Panc1 (cell line): Measurements from ENCODE around the gene ZNF444. TPM values are rescaled to one million over a fixed set of nuclear protein-coding genes. Genes with fewer than 3 reads are reported as not detected.
"Not testable (repeated sequence)": the region's sequence is repeated elsewhere in the genome, so short reads cannot be mapped to it uniquely, and the experiment has no call there.

Experiments
- ATAC-seq: fragments of 200-7000 bp; cut with Tn5 transposase; 2 replicates; pipeline ENCODE4 v1.9.1; 2020; ENCODE audit warnings: mild to moderate bottlenecking, moderate library complexity
- BruUV-seq: library from RNA; stranded (reverse); fragments of 400-500 nt; replicated peaks from 2 replicates; lab custom pipeline; 2021; lab: Mats Ljungman, UMichigan
- CTCF ChIA-PET: fragments of 300-600 bp; sonication (Branson Sonifier 250); formaldehyde crosslinking; loops from one replicate; lab custom pipeline; 2022; ENCODE audit warnings: antibody characterized with exemption; lab: Charles Lee
- POLR2A ChIA-PET: fragments of 300-600 bp; sonication (Branson Sonifier 250); formaldehyde crosslinking; loops from one replicate; lab custom pipeline; 2022; ENCODE audit warnings: antibody characterized with exemption; lab: Charles Lee
- DNase-seq: peaks from one replicate; pipeline ENCODE4 v3.0.0-alpha.2; 2010; ENCODE audit warnings: low read depth, low spot score
- H3K27ac ChIP-seq: 2 replicates; pipeline ENCODE4 v1.5.1; 2011; ENCODE audit warnings: mild to moderate bottlenecking, low read length, inconsistent platforms
- H3K27me3 ChIP-seq: fragments of 200-500 bp; sonication (Bioruptor generic); 2 replicates; pipeline ENCODE4 v1.6.0; 2014; ENCODE audit warnings: low read length, inconsistent platforms; ENCODE audit not compliant: control insufficient read depth, insufficient read depth
- H3K36me3 ChIP-seq: fragments of 200-500 bp; sonication (Bioruptor generic); 2 replicates; pipeline ENCODE4 v1.5.1; 2014; ENCODE audit warnings: inconsistent platforms, mild to moderate bottlenecking, low read length, moderate library complexity; ENCODE audit not compliant: control insufficient read depth, insufficient read depth
- H3K4me1 ChIP-seq: 2 replicates; pipeline ENCODE4 v1.5.1; 2011; ENCODE audit warnings: inconsistent platforms, mild to moderate bottlenecking, low read length, moderate library complexity; ENCODE audit not compliant: control insufficient read depth, insufficient read depth
- H3K4me3 ChIP-seq, 2 experiments: 2 replicates each; pipeline ENCODE4 v1.5.1; 2011 to 2012; ENCODE audit warnings: low read depth in 2 of 2, low read length in 2 of 2, mild to moderate bottlenecking in 2 of 2, inconsistent platforms in 1 of 2, moderate library complexity in 1 of 2
- H3K9me3 ChIP-seq: fragments of 200-500 bp; sonication (Bioruptor generic); 2 replicates; pipeline ENCODE4 v1.5.1; 2014; ENCODE audit warnings: low read depth, mild to moderate bottlenecking, inconsistent platforms, low read length, moderate library complexity; ENCODE audit not compliant: control insufficient read depth, insufficient read depth
- CTCF ChIP-seq: fragments of 450-650 bp; IDR thresholded peaks from 2 replicates; pipeline ENCODE4 v1.5.1; 2017; ENCODE audit warnings: mild to moderate bottlenecking
- POLR2AphosphoS5 ChIP-seq: IDR thresholded peaks from 2 replicates; pipeline ENCODE4 v1.6.1; 2012; ENCODE audit warnings: mild to moderate bottlenecking, low read depth, low read length, moderate library complexity
- REST ChIP-seq, 2 experiments: IDR thresholded peaks; 2 replicates each; pipeline ENCODE4 v1.6.1; 2011 to 2012; ENCODE audit warnings: low read depth in 2 of 2, control low read depth in 1 of 2, low read length in 1 of 2, mild to moderate bottlenecking in 1 of 2, moderate library complexity in 1 of 2; ENCODE audit not compliant: insufficient read depth in 1 of 2
- SIN3A ChIP-seq: IDR thresholded peaks from 2 replicates; pipeline ENCODE4 v1.6.1; 2012; ENCODE audit warnings: low read depth, mild to moderate bottlenecking, low read length, moderate library complexity, borderline replicate concordance; ENCODE audit not compliant: insufficient read depth
- TCF7L2 ChIP-seq: IDR thresholded peaks from 2 replicates; pipeline ENCODE4 v1.6.1; 2011; ENCODE audit warnings: mild to moderate bottlenecking, low read depth, low read length, inconsistent platforms
- in situ Hi-C: cut with HindIII; loops from 2 replicates; pipeline ENCODE4 v1.10.0; 2016; ENCODE audit warnings: low sequenced_read_pairs, low pct_unique_long_range_greater_than_20kb
- intact Hi-C: fragments of 100-400 bp; cut with micrococcal nuclease; formaldehyde crosslinking; loops from one replicate; pipeline ENCODE4 v1.10.0; 2022; ENCODE audit not compliant: unreplicated experiment
- total RNA-seq: library from RNA; stranded (reverse); gene quantifications from one replicate; pipeline ENCODE4 v1.2.1, GENCODE V29; 2021; ENCODE audit not compliant: unreplicated experiment

Gene ZNF444
- total RNA-seq, 1 experiment from 2014 or later, result 81.5 TPM

- in situ Hi-C loops (no loop called here), intact Hi-C loops (no loop called here)
- no peak for TF ChIP-seq TCF7L2
- no peak for TF ChIP-seq POLR2AphosphoS5
- TF ChIP-seq SIN3A, result no peak
- TF ChIP-seq REST (IDR thresholded peaks at IDR 0.05; ENCODE audit: insufficient read depth in 1 of 2, low read depth in 2 of 2, low read length in 1 of 2), result no peak
- no peak for TF ChIP-seq CTCF
- Histone ChIP-seq H3K4me3 (no peak overlapping the region), H3K27ac (no peak overlapping the region), H3K36me3 (no peaks in the 10 kb centered on the region), H3K4me1 (no peaks in the 10 kb centered on the region), H3K27me3 (no peaks in the 10 kb centered on the region), H3K9me3 (no peaks in the 10 kb centered on the region)
- BruUV-seq, result no TSS peak
- ATAC-seq, result no peak
- CTCF ChIA-PET, result no interaction called here
- POLR2A ChIA-PET, result interaction anchor here (0.6 to 0.7 kb wide), 3 partner anchors 86 to 1856 kb away, joined by 3 to 7 read pairs (median 5); no protein-coding TSS in a partner anchor
- DNase-seq, result no peak
Measured at GRCh38 chr19:56193981-56194640, 53.0 kb downstream of the ZNF444 start.

GRCh38 chr19:56197646-56198045, 56.6 kb downstream of the ZNF444 start, which contains the start of gene ZSCAN5B:
ZSCAN5B (minus strand) TSS chr19:56197783; CDS start chr19:56193052, 4,731 bp downstream.
- DNase-seq, intact Hi-C loops, H3K4me3 ChIP-seq, H3K36me3 ChIP-seq, H3K9me3 ChIP-seq, H3K27ac ChIP-seq, BruUV-seq, in situ Hi-C loops, H3K4me1 ChIP-seq, POLR2A ChIA-PET, ATAC-seq, CTCF ChIA-PET, H3K27me3 ChIP-seq: not testable (repeated sequence)

GRCh38 chr19:56199687-56200086, 58.6 kb downstream of the ZNF444 start:
- no peaks in the 10 kb centered on the region for H3K36me3 ChIP-seq
- 0 out of 2 replicates have a peak, but pooled peaks cover 2% of the 10 kb centered on the region for H3K27me3 ChIP-seq
- no peak for ATAC-seq
- no peaks in the 10 kb centered on the region for H3K9me3 ChIP-seq
- intact Hi-C loops (no loop called here), in situ Hi-C loops (no loop called here)
- no peaks in the 10 kb centered on the region for H3K4me1 ChIP-seq
- TF ChIP-seq POLR2AphosphoS5, result no peak
- no peak for TF ChIP-seq SIN3A
- no peak for TF ChIP-seq REST (IDR thresholded peaks at IDR 0.05; ENCODE audit: insufficient read depth in 1 of 2, low read depth in 2 of 2, low read length in 1 of 2)
- TF ChIP-seq TCF7L2, result no peak
- no peak for TF ChIP-seq CTCF
- BruUV-seq, result no TSS peak
- H3K27ac ChIP-seq, result no peak overlapping the region
- no peak for DNase-seq
- POLR2A ChIA-PET, result interaction anchor here (0.6 kb wide), 1 partner anchor 137 kb away, joined by 5 read pairs; no protein-coding TSS in a partner anchor
- H3K4me3 ChIP-seq, result no peak overlapping the region
- CTCF ChIA-PET, result no interaction called here
